ENCODE results near the gene WFIKKN1. TPM values are rescaled to one million over a fixed set of nuclear protein-coding genes. Genes with fewer than 3 reads are reported as not detected.
A peak's percentile ranks its signal among the peaks of the same experiment; 100 is the strongest.

The WFIKKN1 gene
- total and polyA plus RNA-seq, 10 donors: 0.15 to 1.8 (median 0.94) TPM

- no peak for TF ChIP-seq POLR2A (IDR thresholded peaks at IDR 0.05)
- TF ChIP-seq, protein P1, sequence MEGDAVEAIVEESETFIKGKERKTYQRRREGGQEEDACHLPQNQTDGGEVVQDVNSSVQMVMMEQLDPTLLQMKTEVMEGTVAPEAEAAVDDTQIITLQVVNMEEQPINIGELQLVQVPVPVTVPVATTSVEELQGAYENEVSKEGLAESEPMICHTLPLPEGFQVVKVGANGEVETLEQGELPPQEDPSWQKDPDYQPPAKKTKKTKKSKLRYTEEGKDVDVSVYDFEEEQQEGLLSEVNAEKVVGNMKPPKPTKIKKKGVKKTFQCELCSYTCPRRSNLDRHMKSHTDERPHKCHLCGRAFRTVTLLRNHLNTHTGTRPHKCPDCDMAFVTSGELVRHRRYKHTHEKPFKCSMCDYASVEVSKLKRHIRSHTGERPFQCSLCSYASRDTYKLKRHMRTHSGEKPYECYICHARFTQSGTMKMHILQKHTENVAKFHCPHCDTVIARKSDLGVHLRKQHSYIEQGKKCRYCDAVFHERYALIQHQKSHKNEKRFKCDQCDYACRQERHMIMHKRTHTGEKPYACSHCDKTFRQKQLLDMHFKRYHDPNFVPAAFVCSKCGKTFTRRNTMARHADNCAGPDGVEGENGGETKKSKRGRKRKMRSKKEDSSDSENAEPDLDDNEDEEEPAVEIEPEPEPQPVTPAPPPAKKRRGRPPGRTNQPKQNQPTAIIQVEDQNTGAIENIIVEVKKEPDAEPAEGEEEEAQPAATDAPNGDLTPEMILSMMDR (IDR thresholded peaks at IDR 0.05 in 8 of 11, conservative IDR thresholded peaks at IDR 0.05 in 3 of 11): no peak
- TF ChIP-seq POLR2AphosphoS5 (IDR thresholded peaks at IDR 0.05): no peak
- peak overlapping the region in 2 of 8 donors; percentile 92 to 96 for H3K27ac ChIP-seq
- H3K27me3 ChIP-seq (replicated peaks in 1 of 7): no peaks in the 10 kb centered on the region
- intact Hi-C loops (cut with DNase I; ENCODE audit: low total_unique reads): no loop called here
- H3K4me1 ChIP-seq: peaks cover 23 to 84% (median 62%) of the 10 kb centered on the region in 6 donors
- DNase-seq: no peak
- no peaks in the 10 kb centered on the region for H3K9me3 ChIP-seq
- H3K4me3 ChIP-seq: no peak overlapping the region
- H3K36me3 ChIP-seq: peaks cover 0 to 2% (median 0%) of the 10 kb centered on the region in 6 donors
- 70 to 91% (median 87%) methylated on average over 13 to 22 of the region's 22 CpGs for WGBS, 5 donors
Observed at GRCh38 chr16:646679-647172, 15.9 kb downstream of the WFIKKN1 start.

DNA sequence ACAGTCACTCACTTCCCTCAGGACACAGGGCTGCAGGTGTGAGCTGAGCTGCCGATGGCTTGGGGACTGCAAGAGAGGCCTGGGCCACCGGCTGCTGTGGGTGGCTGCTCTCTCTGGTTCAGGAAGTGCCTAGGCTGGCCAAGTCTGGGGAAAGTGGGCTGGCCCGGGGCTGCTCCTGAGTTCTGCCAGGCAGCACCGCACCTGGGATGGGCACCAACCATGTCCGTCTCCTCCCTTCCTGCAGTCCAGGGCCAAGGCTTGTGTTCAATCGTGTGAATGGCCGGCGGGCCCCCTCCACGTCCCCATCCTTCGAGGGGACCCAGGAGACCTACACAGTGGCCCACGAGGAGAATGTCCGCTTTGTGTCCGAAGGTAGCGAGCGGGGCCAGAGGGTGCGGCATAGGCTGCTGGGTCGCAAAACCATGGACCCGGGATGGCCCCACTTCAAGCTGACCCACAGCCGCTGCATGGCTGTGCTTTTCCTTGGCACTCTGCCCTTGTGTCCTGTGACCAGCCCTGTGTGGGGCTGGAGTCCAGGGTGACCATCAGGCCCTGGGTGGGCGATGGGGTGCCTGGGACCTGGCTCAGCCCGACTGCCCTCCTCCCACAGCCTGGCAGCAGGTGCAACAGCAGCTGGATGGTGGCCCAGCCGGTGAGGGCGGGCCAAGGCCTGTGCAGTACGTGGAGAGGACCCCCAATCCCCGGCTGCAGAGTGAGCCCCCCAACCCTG lies 16.6 kb downstream of the WFIKKN1 start:
- peak in 1 of 3 donors; percentile 28 for TF ChIP-seq POLR2AphosphoS5 (IDR thresholded peaks at IDR 0.05)
- no peak for TF ChIP-seq POLR2A (IDR thresholded peaks at IDR 0.05)
- TF ChIP-seq, protein P1 (IDR thresholded peaks at IDR 0.05 in 8 of 11, conservative IDR thresholded peaks at IDR 0.05 in 3 of 11): no peak
- Histone ChIP-seq H3K27ac (peak overlapping the region in 4 of 8 donors; percentile 44 to 96 (median 91)), H3K4me3 (peak overlapping the region in 1 of 8 donors; percentile 94), H3K9me3 (no peaks in the 10 kb centered on the region), H3K4me1 (peaks cover 22 to 79% (median 61%) of the 10 kb centered on the region in 6 donors), H3K27me3 (replicated peaks in 1 of 7) (no peaks in the 10 kb centered on the region), H3K36me3 (peaks cover 0 to 8% (median 0%) of the 10 kb centered on the region in 6 donors)
- no peak for DNase-seq
- intact Hi-C loops (cut with DNase I; ENCODE audit: low total_unique reads): no loop called here
- 72 to 84% (median 81%) methylated on average over 16 to 25 of the region's 25 CpGs for WGBS, 5 donors

DNA sequence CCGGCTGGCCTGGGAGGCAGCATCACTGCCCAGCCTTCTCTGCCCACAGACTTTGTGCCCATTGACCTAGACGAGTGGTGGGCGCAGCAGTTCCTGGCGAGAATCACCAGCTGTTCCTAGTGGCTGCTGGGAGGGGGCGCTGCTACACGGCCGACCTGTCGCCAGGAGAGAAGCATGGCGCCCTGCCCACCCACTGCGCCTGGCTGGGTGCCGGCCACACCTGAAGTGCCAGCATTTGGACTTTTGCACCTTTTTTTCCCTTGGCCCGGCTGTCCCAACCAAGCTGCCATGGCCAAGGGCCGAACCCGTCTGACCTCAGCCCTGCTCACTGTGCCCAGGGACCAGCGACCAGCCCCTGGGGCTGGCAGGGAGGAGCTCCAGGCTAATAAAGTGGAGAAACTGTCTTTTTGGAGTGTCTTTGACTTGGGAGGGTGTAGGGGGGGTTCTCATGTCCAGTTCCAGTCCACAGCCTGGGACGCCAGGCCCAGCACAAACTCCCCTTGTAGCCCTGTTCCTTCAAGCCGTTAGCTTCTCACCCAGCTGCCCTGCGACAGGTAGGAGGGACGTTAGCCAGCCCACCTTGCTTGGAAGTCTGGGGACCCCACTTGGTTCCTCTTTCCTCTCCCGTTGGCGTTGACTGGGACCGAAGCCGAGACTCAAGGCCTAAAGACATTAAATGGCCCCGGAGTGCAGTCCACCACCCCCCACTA lies 17.4 kb downstream of the WFIKKN1 start:
- peaks cover 13 to 70% (median 52%) of the 10 kb centered on the region in 6 donors for H3K4me1 ChIP-seq
- 17 to 39% (median 34%) methylated on average over 12 to 24 of the region's 24 CpGs for WGBS, 5 donors
- TF ChIP-seq, protein P1 (IDR thresholded peaks at IDR 0.05 in 8 of 11, conservative IDR thresholded peaks at IDR 0.05 in 3 of 11): peak in 5 of 11 experiments; percentile 23 to 52 (median 41)
- TF ChIP-seq POLR2AphosphoS5 (IDR thresholded peaks at IDR 0.05) (no peak), POLR2A (IDR thresholded peaks at IDR 0.05) (no peak)
- H3K36me3 ChIP-seq: peaks cover 0 to 13% (median 0%) of the 10 kb centered on the region in 6 donors
- intact Hi-C loops (cut with DNase I; ENCODE audit: low total_unique reads): no loop called here
- no peaks in the 10 kb centered on the region for H3K9me3 ChIP-seq
- H3K27me3 ChIP-seq (replicated peaks in 1 of 7): no peaks in the 10 kb centered on the region
- no peak for DNase-seq
- H3K27ac ChIP-seq: peak overlapping the region; percentile 36 to 96 (median 88)
- H3K4me3 ChIP-seq: peak overlapping the region; percentile 52 to 94 (median 84)

All from spleen (tissue), 11 donors.